ENCODE results near the gene RNF167. TPM values are rescaled to one million over a fixed set of nuclear protein-coding genes. Genes with fewer than 3 reads are reported as not detected.

RNF167 gene
- total RNA-seq, 4 donors from 2014 or later = 57.2 to 348 (median 73.7) TPM

DNA sequence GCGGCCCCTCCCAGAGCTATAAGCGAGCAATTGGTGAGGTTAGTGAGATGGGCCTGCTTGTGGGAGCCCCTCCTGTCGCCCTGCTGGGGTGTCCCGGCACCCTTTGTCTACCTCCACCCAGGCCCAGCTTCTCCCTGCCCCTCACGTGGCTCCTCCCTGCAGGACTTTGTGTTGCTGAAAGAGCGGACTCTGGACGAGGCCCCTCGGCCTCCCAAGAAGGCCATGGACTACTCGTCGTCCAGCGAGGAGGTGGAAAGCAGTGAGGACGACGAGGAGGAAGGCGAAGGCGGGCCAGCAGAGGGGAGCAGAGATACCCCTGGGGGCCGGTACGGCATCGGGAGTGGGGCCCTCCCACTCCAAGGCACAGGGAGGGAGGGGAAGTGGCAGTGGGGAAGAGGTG is 46.8 kb upstream of the RNF167 start:
- H3K4me3 ChIP-seq = no peak overlapping the region
- TF ChIP-seq POLR2A (IDR thresholded peaks at IDR 0.05) (no peak), EP300 (IDR thresholded peaks at IDR 0.05; ENCODE audit: low read depth) (no peak), POLR2AphosphoS5 (IDR thresholded peaks at IDR 0.05) (no peak)
- TF ChIP-seq, protein P1, sequence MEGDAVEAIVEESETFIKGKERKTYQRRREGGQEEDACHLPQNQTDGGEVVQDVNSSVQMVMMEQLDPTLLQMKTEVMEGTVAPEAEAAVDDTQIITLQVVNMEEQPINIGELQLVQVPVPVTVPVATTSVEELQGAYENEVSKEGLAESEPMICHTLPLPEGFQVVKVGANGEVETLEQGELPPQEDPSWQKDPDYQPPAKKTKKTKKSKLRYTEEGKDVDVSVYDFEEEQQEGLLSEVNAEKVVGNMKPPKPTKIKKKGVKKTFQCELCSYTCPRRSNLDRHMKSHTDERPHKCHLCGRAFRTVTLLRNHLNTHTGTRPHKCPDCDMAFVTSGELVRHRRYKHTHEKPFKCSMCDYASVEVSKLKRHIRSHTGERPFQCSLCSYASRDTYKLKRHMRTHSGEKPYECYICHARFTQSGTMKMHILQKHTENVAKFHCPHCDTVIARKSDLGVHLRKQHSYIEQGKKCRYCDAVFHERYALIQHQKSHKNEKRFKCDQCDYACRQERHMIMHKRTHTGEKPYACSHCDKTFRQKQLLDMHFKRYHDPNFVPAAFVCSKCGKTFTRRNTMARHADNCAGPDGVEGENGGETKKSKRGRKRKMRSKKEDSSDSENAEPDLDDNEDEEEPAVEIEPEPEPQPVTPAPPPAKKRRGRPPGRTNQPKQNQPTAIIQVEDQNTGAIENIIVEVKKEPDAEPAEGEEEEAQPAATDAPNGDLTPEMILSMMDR (IDR thresholded peaks at IDR 0.05) = no peak
- DNase-seq = no peak
- no peaks in the 10 kb centered on the region for H3K4me1 ChIP-seq
- peaks cover 0 to 52% (median 25%) of the 10 kb centered on the region in 4 donors for H3K36me3 ChIP-seq
- in situ Hi-C loops (cut with MboI; ENCODE audit: low pct_ligation_motif_present in 1 of 4, low pct_unique_long_range_greater_than_20kb in 1 of 4, low sequenced_read_pairs in 3 of 4) (loop anchor here in 2 of 4 donors (25.0 kb wide), 1 partner anchor 106 kb away; the partner anchor contains the start of genes GLTPD2 (in 2 of the 2), PSMB6 (in 2 of the 2) and VMO1 (in 2 of the 2)), intact Hi-C loops (cut with DNase I; ENCODE audit: low total_unique reads) (loop anchor here (10.0 kb wide), 1 partner anchor 158 kb away; the partner anchor contains the start of genes CXCL16, MED11 and ZMYND15)
- H3K27ac ChIP-seq = no peak overlapping the region
- WGBS, 2 donors (ENCODE audit: low coverage in 1 of 2) = 87 to 92% methylated on average over 7 to 18 of the region's 18 CpGs
- H3K9me3 ChIP-seq = no peaks in the 10 kb centered on the region
- H3K27me3 ChIP-seq = no peaks in the 10 kb centered on the region

DNA sequence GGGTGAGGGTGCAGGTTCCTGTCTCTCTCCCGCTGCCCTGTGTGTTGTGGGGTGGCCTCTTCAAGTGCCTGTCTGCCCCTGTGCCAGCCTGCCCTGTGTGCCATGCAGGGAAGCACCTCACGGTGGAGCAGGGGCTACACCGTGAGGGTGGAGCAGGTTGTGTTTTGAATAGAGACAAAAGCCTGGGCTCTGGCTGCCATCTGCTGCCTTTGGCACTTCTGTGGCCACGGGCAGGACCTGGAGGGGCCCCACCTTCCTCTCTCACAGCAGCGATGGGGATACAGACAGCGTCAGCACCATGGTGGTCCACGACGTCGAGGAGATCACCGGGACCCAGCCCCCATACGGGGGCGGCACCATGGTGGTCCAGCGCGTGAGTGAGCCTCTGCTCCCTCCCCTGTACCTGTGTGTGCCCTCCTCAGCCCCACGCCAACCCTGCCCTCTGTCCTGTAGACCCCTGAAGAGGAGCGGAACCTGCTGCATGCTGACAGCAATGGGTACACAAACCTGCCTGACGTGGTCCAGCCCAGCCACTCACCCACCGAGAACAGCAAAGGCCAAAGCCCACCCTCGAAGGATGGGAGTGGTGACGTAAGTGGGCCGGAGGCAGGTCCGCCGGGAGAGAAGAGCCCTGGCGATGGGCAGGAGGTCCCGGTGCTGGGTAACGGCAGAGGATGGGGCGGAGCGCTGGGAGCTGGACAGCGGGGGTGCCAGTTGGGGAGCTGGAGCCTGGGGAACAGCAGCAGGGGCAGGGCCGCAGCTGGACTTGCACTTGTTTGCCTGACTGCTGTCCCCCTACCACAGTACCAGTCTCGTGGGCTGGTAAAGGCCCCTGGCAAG is 46.1 kb upstream of the RNF167 start:
- in situ Hi-C loops (cut with MboI; ENCODE audit: low pct_ligation_motif_present in 1 of 4, low pct_unique_long_range_greater_than_20kb in 1 of 4, low sequenced_read_pairs in 3 of 4) (loop anchor here in 2 of 4 donors (25.0 kb wide), 1 partner anchor 107 kb away; the partner anchor contains the start of genes GLTPD2 (in 2 of the 2), PSMB6 (in 2 of the 2) and VMO1 (in 2 of the 2)), intact Hi-C loops (cut with DNase I; ENCODE audit: low total_unique reads) (loop anchor here (10.0 kb wide), 1 partner anchor 159 kb away; the partner anchor contains the start of genes CXCL16, MED11 and ZMYND15)
- Histone ChIP-seq H3K4me1 (peaks cover 0 to 4% (median 2%) of the 10 kb centered on the region in 4 donors), H3K27ac (no peak overlapping the region), H3K36me3 (peaks cover 0 to 52% (median 25%) of the 10 kb centered on the region in 4 donors), H3K9me3 (no peaks in the 10 kb centered on the region), H3K4me3 (no peak overlapping the region), H3K27me3 (no peaks in the 10 kb centered on the region)
- no peak for DNase-seq
- WGBS, 2 donors (ENCODE audit: low coverage in 1 of 2) = 88 to 100% methylated on average over 1 to 23 of the region's 31 CpGs
- no peak for TF ChIP-seq POLR2AphosphoS5 (IDR thresholded peaks at IDR 0.05)
- no peak for TF ChIP-seq EP300 (IDR thresholded peaks at IDR 0.05; ENCODE audit: low read depth)
- TF ChIP-seq, protein P1 (IDR thresholded peaks at IDR 0.05) = no peak
- no peak for TF ChIP-seq POLR2A (IDR thresholded peaks at IDR 0.05)

DNA sequence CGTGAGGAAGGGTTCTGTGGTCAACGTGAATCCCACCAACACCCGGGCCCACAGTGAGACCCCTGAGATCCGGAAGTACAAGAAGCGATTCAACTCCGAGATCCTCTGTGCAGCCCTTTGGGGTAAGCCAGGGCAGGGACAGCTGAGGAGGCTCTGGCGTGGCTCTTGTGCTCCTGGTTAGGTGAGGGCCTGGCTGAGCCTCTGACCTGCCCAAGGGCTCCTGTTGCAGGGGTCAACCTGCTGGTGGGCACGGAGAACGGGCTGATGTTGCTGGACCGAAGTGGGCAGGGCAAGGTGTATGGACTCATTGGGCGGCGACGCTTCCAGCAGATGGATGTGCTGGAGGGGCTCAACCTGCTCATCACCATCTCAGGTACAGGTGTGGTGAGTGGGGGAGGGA is 44.9 kb upstream of the RNF167 start:
- H3K9me3 ChIP-seq = no peaks in the 10 kb centered on the region
- peaks cover 6% of the 10 kb centered on the region for H3K27me3 ChIP-seq
- in situ Hi-C loops (cut with MboI; ENCODE audit: low pct_ligation_motif_present in 1 of 4, low pct_unique_long_range_greater_than_20kb in 1 of 4, low sequenced_read_pairs in 3 of 4) (loop anchor here in 2 of 4 donors (25.0 kb wide), 1 partner anchor 108 kb away; the partner anchor contains the start of genes GLTPD2 (in 2 of the 2), PSMB6 (in 2 of the 2) and VMO1 (in 2 of the 2)), intact Hi-C loops (cut with DNase I; ENCODE audit: low total_unique reads) (loop anchor here (10.0 kb wide), 1 partner anchor 160 kb away; the partner anchor contains the start of genes CXCL16, MED11 and ZMYND15)
- TF ChIP-seq POLR2AphosphoS5 (IDR thresholded peaks at IDR 0.05) (no peak), EP300 (IDR thresholded peaks at IDR 0.05; ENCODE audit: low read depth) (no peak), POLR2A (IDR thresholded peaks at IDR 0.05) (no peak)
- TF ChIP-seq, protein P1 (IDR thresholded peaks at IDR 0.05) = no peak
- whole genome bisulfite sequencing, 2 donors (ENCODE audit: low coverage in 1 of 2) = 93% methylated on average over 13 of the region's 13 CpGs; no CpG with 5 or more reads in 1 of the 2 donors
- peaks cover 0 to 49% (median 25%) of the 10 kb centered on the region in 4 donors for H3K36me3 ChIP-seq
- no peak overlapping the region for H3K4me3 ChIP-seq
- H3K27ac ChIP-seq = no peak overlapping the region
- DNase-seq = no peak
- H3K4me1 ChIP-seq = peaks cover 0 to 14% (median 13%) of the 10 kb centered on the region in 4 donors
